ENCODE data around the gene MYMX. TPM values are rescaled to one million over a fixed set of nuclear protein-coding genes. Genes with fewer than 3 reads are reported as not detected.

Gene MYMX
- total and polyA plus RNA-seq, 2 of the 13 experiments (the other 11 are each of a cell fraction or from before 2014, with no cell fraction given) = not detected

GRCh38 chr6:44245391-44245911, 28.7 kb downstream of the MYMX start (continued):
- TF ChIP-seq RERE (CRISPR knock-in tag; IDR thresholded peaks at IDR 0.05; ENCODE audit: low read depth) (no peak), ZKSCAN5 (CRISPR knock-in tag; IDR thresholded peaks at IDR 0.05) (no peak), THAP7 (CRISPR knock-in tag; IDR thresholded peaks at IDR 0.05) (0 out of 2 replicates have a peak, but pooled peaks have one; percentile 15), SRSF4 (IDR thresholded peaks at IDR 0.05; ENCODE audit: low read depth, low read length, poor library complexity, severe bottlenecking) (no peak), MAZ (IDR thresholded peaks at IDR 0.05; ENCODE audit: borderline replicate concordance, low read depth, low read length) (no peak), MAZ (CRISPR knock-in tag; IDR thresholded peaks at IDR 0.05; ENCODE audit: low read depth) (peak; percentile 15; the same call in 1 of the 2 replicates), HNF4G (IDR thresholded peaks at IDR 0.05; ENCODE audit: borderline replicate concordance, low read depth, low read length) (no peak), HNF4G (CRISPR knock-in tag; IDR thresholded peaks at IDR 0.05; ENCODE audit: borderline replicate concordance, low read depth) (no peak), NFAT5 (CRISPR knock-in tag; IDR thresholded peaks at IDR 0.05) (no peak), FOSL2 (CRISPR knock-in tag; IDR thresholded peaks at IDR 0.05) (0 out of 2 replicates have a peak, but pooled peaks have one; percentile 9), JUND (CRISPR knock-in tag; IDR thresholded peaks at IDR 0.05) (0 out of 2 replicates have a peak, but pooled peaks have one; percentile 59), KDM3A (CRISPR knock-in tag; IDR thresholded peaks at IDR 0.05; ENCODE audit: low read depth) (no peak), ZNF207 (IDR thresholded peaks at IDR 0.05; ENCODE audit: borderline replicate concordance) (no peak), ATF5 (CRISPR knock-in tag; IDR thresholded peaks at IDR 0.05; ENCODE audit: low read depth) (no peak), GATAD1 (CRISPR knock-in tag; IDR thresholded peaks at IDR 0.05) (no peak)
- TF ChIP-seq, protein P1, sequence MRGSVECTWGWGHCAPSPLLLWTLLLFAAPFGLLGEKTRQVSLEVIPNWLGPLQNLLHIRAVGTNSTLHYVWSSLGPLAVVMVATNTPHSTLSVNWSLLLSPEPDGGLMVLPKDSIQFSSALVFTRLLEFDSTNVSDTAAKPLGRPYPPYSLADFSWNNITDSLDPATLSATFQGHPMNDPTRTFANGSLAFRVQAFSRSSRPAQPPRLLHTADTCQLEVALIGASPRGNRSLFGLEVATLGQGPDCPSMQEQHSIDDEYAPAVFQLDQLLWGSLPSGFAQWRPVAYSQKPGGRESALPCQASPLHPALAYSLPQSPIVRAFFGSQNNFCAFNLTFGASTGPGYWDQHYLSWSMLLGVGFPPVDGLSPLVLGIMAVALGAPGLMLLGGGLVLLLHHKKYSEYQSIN (CRISPR knock-in tag; IDR thresholded peaks at IDR 0.05; ENCODE audit: borderline replicate concordance) = no peak
